WTC11 (cell line): ENCODE measurements around the gene SLC25A10. TPM values are rescaled to one million over a fixed set of nuclear protein-coding genes. Genes with fewer than 3 reads are reported as not detected.

Experiments used
- ATAC-seq: fragments of 200-7000 bp; cut with Tn5 transposase; 2 replicates; pipeline ENCODE4 v1.10.0; 2021; ENCODE audit warnings: mild to moderate bottlenecking, moderate library complexity
- CTCF ChIA-PET: fragments of 300-600 bp; sonication (Branson Sonifier 250); formaldehyde crosslinking; loops from one replicate; lab custom pipeline; 2021; ENCODE audit warnings: antibody characterized with exemption; lab: Charles Lee
- POLR2A ChIA-PET: fragments of 350-600 bp; sonication (Branson Sonifier 250); formaldehyde crosslinking; loops from one replicate; lab custom pipeline; 2021; ENCODE audit warnings: antibody characterized with exemption; lab: Charles Lee
- DNase-seq: peaks from one replicate; pipeline ENCODE4 v3.0.0; 2021; ENCODE audit warnings: low spot score
- H3K27ac Mint-ChIP-seq: 2 replicates; pipeline ENCODE4 v1.8.0; 2021; ENCODE audit warnings: mixed read lengths
- H3K27me3 Mint-ChIP-seq: 2 replicates; pipeline ENCODE4 v1.8.0; 2021; ENCODE audit warnings: low read depth, mild to moderate bottlenecking, moderate library complexity, mixed read lengths
- H3K36me3 Mint-ChIP-seq: 2 replicates; pipeline ENCODE4 v1.8.0; 2021; ENCODE audit warnings: mixed read lengths
- H3K4me1 Mint-ChIP-seq: 2 replicates; pipeline ENCODE4 v1.8.0; 2022; ENCODE audit warnings: mixed read lengths
- H3K4me3 Mint-ChIP-seq: 2 replicates; pipeline ENCODE4 v1.8.0; 2021; ENCODE audit warnings: mild to moderate bottlenecking, moderate library complexity, mixed read lengths
- H3K9me3 Mint-ChIP-seq: 2 replicates; pipeline ENCODE4 v1.8.0; 2021; ENCODE audit warnings: mixed read lengths
- ESRRA ChIP-seq: sonication (generic); formaldehyde crosslinking; IDR thresholded peaks from 2 replicates; pipeline ENCODE4 v1.8.1; 2022; ENCODE audit warnings: mild to moderate bottlenecking, missing genetic modification reagents, borderline replicate concordance
- NFATC4 ChIP-seq: fragments of 250-450 bp; sonication (Bioruptor Pico); IDR thresholded peaks from 2 replicates; pipeline ENCODE4 v1.9.0; 2021; ENCODE audit warnings: mild to moderate bottlenecking
- NFYB ChIP-seq: sonication (generic); formaldehyde crosslinking; conservative IDR thresholded peaks from 2 replicates; pipeline ENCODE4 v1.8.0; 2022; ENCODE audit warnings: low read depth, missing genetic modification reagents
- RELA ChIP-seq: sonication (generic); formaldehyde crosslinking; IDR thresholded peaks from 2 replicates; pipeline ENCODE4 v1.8.1; 2022; ENCODE audit warnings: missing genetic modification reagents, mild to moderate bottlenecking, borderline replicate concordance
- SMAD3 ChIP-seq: sonication (generic); formaldehyde crosslinking; IDR thresholded peaks from 2 replicates; pipeline ENCODE4 v1.8.0; 2022; ENCODE audit warnings: missing genetic modification reagents, mild to moderate bottlenecking, borderline replicate concordance
- SP1 ChIP-seq: sonication (generic); formaldehyde crosslinking; conservative IDR thresholded peaks from 2 replicates; pipeline ENCODE4 v1.8.1; 2022; ENCODE audit warnings: missing genetic modification reagents
- TEAD1 ChIP-seq: sonication (generic); formaldehyde crosslinking; IDR thresholded peaks from 2 replicates; pipeline ENCODE4 v1.8.0; 2022; ENCODE audit warnings: mild to moderate bottlenecking, missing genetic modification reagents
- ZNF138 ChIP-seq: sonication (generic); formaldehyde crosslinking; conservative IDR thresholded peaks from 2 replicates; pipeline ENCODE4 v1.8.1; 2022; ENCODE audit warnings: mild to moderate bottlenecking, moderate library complexity, missing genetic modification reagents
- total RNA-seq: library from RNA; stranded (reverse); gene quantifications from 3 replicates; pipeline ENCODE4 v1.2.3, GENCODE V29; 2021
- TF ChIP-seq, protein P1 (sequence below): sonication (generic); formaldehyde crosslinking; IDR thresholded peaks from 2 replicates; pipeline ENCODE4 v1.8.1; 2022; ENCODE audit warnings: missing genetic modification reagents, borderline replicate concordance
- TF ChIP-seq, protein P2 (sequence below): sonication (generic); formaldehyde crosslinking; IDR thresholded peaks from 2 replicates; pipeline ENCODE4 v1.8.0; 2022; ENCODE audit warnings: mild to moderate bottlenecking, missing genetic modification reagents
- TF ChIP-seq, protein P3 (sequence below): sonication (generic); formaldehyde crosslinking; IDR thresholded peaks from 2 replicates; pipeline ENCODE4 v1.8.0; 2022; ENCODE audit warnings: missing genetic modification reagents
- TF ChIP-seq, protein P4 (sequence below): sonication (generic); formaldehyde crosslinking; IDR thresholded peaks from 2 replicates; pipeline ENCODE4 v1.8.1; 2023; ENCODE audit warnings: mild to moderate bottlenecking, missing genetic modification reagents, borderline replicate concordance
- TF ChIP-seq, protein P5 (sequence below): fragments of 250-450 bp; sonication (Bioruptor Pico); conservative IDR thresholded peaks from 2 replicates; pipeline ENCODE4 v1.9.0; 2021; ENCODE audit warnings: mild to moderate bottlenecking
- TF ChIP-seq, protein P6 (sequence below): sonication (generic); formaldehyde crosslinking; IDR thresholded peaks from 2 replicates; pipeline ENCODE4 v1.8.1; 2022; ENCODE audit warnings: low read depth, mild to moderate bottlenecking, moderate library complexity, missing genetic modification reagents, borderline replicate concordance
- TF ChIP-seq, protein P7 (sequence below): sonication (generic); formaldehyde crosslinking; IDR thresholded peaks from 2 replicates; pipeline ENCODE4 v1.8.0; 2023; ENCODE audit warnings: missing genetic modification reagents
- TF ChIP-seq, protein P8 (sequence below): sonication (generic); formaldehyde crosslinking; IDR thresholded peaks from 2 replicates; pipeline ENCODE4 v1.8.1; 2022; ENCODE audit warnings: mild to moderate bottlenecking, missing genetic modification reagents, moderate library complexity, borderline replicate concordance

The SLC25A10 gene
- total RNA-seq, 1 experiment from 2014 or later: 38.7 TPM

DNA sequence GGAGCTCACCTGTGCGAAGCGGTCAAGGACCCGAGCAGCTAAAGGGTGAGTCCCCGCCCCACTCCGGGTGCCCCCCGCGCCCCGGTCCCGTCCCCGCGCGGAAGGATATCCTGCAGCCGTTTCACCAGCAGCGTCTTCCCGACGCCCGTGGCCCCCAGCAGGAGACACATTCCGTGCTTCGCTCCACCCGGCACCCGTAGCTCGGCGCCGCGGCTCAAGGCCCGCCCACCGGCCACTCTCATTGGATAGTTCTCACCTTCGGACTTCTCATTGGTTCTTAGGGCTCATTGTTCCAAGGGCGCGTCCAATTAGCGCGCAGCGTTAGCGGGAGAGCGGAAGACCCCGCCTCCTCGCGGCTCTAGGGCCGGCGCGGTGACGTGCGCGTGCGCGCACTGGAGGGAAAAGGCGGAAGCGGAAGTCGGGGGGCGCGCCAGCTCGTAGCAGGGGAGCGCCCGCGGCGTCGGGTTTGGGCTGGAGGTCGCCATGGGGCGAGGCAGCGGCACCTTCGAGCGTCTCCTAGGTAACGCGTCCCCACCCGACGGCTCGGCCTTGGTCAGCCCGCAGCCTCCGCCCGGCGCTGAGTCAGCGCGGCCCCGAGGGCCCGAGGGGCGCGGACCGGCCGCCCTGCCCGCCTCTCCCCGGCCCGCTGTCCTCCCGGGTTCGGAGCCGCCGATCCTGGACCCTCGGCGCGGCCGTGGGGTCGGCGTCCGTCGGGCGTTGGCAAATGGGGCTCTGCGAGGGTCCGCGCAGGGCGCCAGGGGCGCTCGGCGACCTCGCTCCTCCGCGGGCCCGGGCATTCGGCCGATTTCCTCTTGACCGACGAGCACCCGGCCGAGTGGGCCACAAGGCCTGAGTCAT, 28.3 kb upstream of the SLC25A10 start, which contains the start of the genes ARL16 and HGS (continued):
- TF ChIP-seq ZNF138 (CRISPR knock-in tag) (no peak), SP1 (CRISPR knock-in tag) (no peak; the same call in 1 of the 2 replicates), NFYB (CRISPR knock-in tag) (peak; percentile 94), TEAD1 (CRISPR knock-in tag) (peak; percentile 71; the same call in 1 of the 2 replicates)
- TF ChIP-seq, protein P1, sequence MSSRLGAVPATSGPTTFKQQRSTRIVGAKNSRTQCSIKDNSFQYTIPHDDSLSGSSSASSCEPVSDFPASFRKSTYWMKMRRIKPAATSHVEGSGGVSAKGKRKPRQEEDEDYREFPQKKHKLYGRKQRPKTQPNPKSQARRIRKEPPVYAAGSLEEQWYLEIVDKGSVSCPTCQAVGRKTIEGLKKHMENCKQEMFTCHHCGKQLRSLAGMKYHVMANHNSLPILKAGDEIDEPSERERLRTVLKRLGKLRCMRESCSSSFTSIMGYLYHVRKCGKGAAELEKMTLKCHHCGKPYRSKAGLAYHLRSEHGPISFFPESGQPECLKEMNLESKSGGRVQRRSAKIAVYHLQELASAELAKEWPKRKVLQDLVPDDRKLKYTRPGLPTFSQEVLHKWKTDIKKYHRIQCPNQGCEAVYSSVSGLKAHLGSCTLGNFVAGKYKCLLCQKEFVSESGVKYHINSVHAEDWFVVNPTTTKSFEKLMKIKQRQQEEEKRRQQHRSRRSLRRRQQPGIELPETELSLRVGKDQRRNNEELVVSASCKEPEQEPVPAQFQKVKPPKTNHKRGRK (CRISPR knock-in tag): no peak

DNA sequence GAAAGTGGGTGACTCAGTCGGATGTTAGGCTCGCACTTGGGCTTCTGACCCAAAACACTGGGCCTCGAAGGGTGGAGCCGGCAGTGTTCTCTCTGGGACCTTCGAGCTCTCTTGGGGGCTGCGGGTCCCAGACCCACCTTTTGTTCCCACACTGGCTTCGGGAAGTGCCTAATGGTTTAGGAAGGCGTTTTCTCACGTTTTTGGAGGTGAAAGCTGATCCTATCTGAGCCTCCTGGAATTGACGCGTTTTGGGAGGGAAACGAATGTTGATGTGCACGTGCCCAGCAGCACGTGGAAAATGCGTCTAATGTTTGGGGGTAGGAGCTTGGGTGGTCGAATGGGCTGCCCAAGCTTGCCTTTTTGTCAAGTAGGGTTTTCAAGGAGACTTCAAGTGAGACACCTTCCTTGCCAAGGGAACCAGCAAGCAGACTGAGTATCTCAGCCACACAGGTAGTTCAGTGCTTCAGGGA, 27.6 kb upstream of the SLC25A10 start:
- Mint-ChIP-seq H3K9me3 (no peaks in the 10 kb centered on the region), H3K4me1 (peaks cover 12% of the 10 kb centered on the region), H3K27me3 (no peaks in the 10 kb centered on the region; the same call in 1 of the 2 replicates), H3K4me3 (peak overlapping the region; percentile 82), H3K27ac (peak overlapping the region; percentile 84), H3K36me3 (peaks cover 25% of the 10 kb centered on the region)
- ChIA-PET POLR2A (interaction anchor here (1.2 kb wide), 1 partner anchor 19 kb away, joined by 3 read pairs; no protein-coding TSS in a partner anchor), CTCF (interaction anchor here (1.1 to 2.7 kb wide), 6 partner anchors 9 to 185 kb away, joined by 3 to 15 read pairs (median 6); partner anchors contain the start of gene MRPL12)
- DNase-seq (no peak), ATAC-seq (no peak)
- TF ChIP-seq, protein P2, sequence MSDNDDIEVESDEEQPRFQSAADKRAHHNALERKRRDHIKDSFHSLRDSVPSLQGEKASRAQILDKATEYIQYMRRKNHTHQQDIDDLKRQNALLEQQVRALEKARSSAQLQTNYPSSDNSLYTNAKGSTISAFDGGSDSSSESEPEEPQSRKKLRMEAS (CRISPR knock-in tag): no peak; the same call in 1 of the 2 replicates
- TF ChIP-seq, protein P3, sequence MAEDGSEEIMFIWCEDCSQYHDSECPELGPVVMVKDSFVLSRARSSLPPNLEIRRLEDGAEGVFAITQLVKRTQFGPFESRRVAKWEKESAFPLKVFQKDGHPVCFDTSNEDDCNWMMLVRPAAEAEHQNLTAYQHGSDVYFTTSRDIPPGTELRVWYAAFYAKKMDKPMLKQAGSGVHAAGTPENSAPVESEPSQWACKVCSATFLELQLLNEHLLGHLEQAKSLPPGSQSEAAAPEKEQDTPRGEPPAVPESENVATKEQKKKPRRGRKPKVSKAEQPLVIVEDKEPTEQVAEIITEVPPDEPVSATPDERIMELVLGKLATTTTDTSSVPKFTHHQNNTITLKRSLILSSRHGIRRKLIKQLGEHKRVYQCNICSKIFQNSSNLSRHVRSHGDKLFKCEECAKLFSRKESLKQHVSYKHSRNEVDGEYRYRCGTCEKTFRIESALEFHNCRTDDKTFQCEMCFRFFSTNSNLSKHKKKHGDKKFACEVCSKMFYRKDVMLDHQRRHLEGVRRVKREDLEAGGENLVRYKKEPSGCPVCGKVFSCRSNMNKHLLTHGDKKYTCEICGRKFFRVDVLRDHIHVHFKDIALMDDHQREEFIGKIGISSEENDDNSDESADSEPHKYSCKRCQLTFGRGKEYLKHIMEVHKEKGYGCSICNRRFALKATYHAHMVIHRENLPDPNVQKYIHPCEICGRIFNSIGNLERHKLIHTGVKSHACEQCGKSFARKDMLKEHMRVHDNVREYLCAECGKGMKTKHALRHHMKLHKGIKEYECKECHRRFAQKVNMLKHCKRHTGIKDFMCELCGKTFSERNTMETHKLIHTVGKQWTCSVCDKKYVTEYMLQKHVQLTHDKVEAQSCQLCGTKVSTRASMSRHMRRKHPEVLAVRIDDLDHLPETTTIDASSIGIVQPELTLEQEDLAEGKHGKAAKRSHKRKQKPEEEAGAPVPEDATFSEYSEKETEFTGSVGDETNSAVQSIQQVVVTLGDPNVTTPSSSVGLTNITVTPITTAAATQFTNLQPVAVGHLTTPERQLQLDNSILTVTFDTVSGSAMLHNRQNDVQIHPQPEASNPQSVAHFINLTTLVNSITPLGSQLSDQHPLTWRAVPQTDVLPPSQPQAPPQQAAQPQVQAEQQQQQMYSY (CRISPR knock-in tag): no peak
- TF ChIP-seq RELA: 0 out of 2 replicates have a peak, but pooled peaks have one; percentile 5
- TF ChIP-seq, protein P4, sequence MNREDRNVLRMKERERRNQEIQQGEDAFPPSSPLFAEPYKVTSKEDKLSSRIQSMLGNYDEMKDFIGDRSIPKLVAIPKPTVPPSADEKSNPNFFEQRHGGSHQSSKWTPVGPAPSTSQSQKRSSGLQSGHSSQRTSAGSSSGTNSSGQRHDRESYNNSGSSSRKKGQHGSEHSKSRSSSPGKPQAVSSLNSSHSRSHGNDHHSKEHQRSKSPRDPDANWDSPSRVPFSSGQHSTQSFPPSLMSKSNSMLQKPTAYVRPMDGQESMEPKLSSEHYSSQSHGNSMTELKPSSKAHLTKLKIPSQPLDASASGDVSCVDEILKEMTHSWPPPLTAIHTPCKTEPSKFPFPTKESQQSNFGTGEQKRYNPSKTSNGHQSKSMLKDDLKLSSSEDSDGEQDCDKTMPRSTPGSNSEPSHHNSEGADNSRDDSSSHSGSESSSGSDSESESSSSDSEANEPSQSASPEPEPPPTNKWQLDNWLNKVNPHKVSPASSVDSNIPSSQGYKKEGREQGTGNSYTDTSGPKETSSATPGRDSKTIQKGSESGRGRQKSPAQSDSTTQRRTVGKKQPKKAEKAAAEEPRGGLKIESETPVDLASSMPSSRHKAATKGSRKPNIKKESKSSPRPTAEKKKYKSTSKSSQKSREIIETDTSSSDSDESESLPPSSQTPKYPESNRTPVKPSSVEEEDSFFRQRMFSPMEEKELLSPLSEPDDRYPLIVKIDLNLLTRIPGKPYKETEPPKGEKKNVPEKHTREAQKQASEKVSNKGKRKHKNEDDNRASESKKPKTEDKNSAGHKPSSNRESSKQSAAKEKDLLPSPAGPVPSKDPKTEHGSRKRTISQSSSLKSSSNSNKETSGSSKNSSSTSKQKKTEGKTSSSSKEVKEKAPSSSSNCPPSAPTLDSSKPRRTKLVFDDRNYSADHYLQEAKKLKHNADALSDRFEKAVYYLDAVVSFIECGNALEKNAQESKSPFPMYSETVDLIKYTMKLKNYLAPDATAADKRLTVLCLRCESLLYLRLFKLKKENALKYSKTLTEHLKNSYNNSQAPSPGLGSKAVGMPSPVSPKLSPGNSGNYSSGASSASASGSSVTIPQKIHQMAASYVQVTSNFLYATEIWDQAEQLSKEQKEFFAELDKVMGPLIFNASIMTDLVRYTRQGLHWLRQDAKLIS (CRISPR knock-in tag): no peak
- TF ChIP-seq, protein P5, sequence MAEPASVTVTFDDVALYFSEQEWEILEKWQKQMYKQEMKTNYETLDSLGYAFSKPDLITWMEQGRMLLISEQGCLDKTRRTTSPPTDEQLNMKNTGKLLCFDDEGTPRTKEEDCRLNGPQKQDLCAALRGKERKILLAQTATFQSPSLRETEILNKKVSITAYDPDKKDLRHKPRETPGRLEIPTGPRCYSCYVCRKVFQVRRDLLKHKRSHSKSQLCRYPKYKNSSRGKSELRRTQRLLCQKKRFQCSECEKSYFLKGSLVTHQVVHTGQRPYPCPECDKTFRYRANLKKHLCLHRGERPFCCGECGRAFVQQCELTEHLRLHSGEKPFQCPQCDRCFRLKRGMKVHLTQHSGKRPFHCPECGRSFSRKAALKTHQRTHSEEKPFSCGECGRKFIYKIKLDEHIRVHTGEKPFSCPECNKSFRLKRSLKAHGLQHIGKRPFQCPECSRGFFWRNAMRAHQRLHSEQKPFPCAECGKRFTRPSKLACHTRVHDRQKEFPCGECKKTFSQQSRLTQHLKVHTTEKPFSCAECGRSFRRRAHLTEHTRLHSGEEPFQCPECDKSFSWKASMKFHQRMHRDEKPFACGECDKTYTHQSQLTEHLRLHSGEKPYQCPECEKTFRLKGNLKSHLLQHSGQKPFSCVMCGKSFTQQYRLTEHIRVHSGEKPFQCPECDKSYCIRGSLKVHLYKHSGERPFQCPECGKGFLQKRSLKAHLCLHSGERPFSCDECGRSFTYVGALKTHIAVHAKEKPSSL: no peak
- no peak for TF ChIP-seq ESRRA
- TF ChIP-seq, protein P6, sequence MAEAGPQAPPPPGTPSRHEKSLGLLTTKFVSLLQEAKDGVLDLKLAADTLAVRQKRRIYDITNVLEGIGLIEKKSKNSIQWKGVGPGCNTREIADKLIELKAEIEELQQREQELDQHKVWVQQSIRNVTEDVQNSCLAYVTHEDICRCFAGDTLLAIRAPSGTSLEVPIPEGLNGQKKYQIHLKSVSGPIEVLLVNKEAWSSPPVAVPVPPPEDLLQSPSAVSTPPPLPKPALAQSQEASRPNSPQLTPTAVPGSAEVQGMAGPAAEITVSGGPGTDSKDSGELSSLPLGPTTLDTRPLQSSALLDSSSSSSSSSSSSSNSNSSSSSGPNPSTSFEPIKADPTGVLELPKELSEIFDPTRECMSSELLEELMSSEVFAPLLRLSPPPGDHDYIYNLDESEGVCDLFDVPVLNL: no peak
- TF ChIP-seq SMAD3 (CRISPR knock-in tag): 0 out of 2 replicates have a peak, but pooled peaks have one; percentile 50
- TF ChIP-seq, protein P7, sequence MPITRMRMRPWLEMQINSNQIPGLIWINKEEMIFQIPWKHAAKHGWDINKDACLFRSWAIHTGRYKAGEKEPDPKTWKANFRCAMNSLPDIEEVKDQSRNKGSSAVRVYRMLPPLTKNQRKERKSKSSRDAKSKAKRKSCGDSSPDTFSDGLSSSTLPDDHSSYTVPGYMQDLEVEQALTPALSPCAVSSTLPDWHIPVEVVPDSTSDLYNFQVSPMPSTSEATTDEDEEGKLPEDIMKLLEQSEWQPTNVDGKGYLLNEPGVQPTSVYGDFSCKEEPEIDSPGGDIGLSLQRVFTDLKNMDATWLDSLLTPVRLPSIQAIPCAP (CRISPR knock-in tag): no peak
- no peak for TF ChIP-seq TEAD1 (CRISPR knock-in tag)
- TF ChIP-seq, protein P8, sequence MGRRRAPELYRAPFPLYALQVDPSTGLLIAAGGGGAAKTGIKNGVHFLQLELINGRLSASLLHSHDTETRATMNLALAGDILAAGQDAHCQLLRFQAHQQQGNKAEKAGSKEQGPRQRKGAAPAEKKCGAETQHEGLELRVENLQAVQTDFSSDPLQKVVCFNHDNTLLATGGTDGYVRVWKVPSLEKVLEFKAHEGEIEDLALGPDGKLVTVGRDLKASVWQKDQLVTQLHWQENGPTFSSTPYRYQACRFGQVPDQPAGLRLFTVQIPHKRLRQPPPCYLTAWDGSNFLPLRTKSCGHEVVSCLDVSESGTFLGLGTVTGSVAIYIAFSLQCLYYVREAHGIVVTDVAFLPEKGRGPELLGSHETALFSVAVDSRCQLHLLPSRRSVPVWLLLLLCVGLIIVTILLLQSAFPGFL (CRISPR knock-in tag): no peak
- TF ChIP-seq NFATC4: no peak
